Measurements from ENCODE around the gene DBNDD1. TPM values are rescaled to one million over a fixed set of nuclear protein-coding genes. Genes with fewer than 3 reads are reported as not detected.

Gene DBNDD1
- total and polyA plus RNA-seq, 4 donors, result 1.1 to 3.5 (median 3.1) TPM

GRCh38 chr16:90031186-90031930 lies 12.1 kb upstream of the DBNDD1 start:
- DNase-seq (no peak), ATAC-seq (ENCODE audit: low FRiP score) (no peak)
- Histone ChIP-seq H3K4me3 (ENCODE audit: low read length in 2 of 2) (no peak overlapping the region), H3K27me3 (ENCODE audit: control insufficient read depth in 1 of 2, insufficient read depth in 2 of 2, low read length in 1 of 2) (no peaks in the 10 kb centered on the region), H3K36me3 (ENCODE audit: control insufficient read depth in 1 of 2, insufficient read depth in 2 of 2, low read length in 1 of 2) (peaks cover 1 to 4% of the 10 kb centered on the region in 2 donors), H3K4me1 (ENCODE audit: control insufficient read depth in 1 of 2, insufficient read depth in 2 of 2, low read length in 2 of 2) (no peaks in the 10 kb centered on the region), H3K9me3 (ENCODE audit: control insufficient read depth, low read length) (no peaks in the 10 kb centered on the region), H3K27ac (ENCODE audit: low read depth in 1 of 2, low read length in 2 of 2) (no peak overlapping the region)
- intact Hi-C loops (cut with DNase I), result no loop called here
- 90 to 96% methylated on average over 19 of the region's 19 CpGs for WGBS, 2 donors

GRCh38 chr16:90028985-90029384 lies 9.7 kb upstream of the DBNDD1 start:
- Histone ChIP-seq H3K27me3 (ENCODE audit: control insufficient read depth in 1 of 2, insufficient read depth in 2 of 2, low read length in 1 of 2) (no peaks in the 10 kb centered on the region), H3K36me3 (ENCODE audit: control insufficient read depth in 1 of 2, insufficient read depth in 2 of 2, low read length in 1 of 2) (no peaks in the 10 kb centered on the region), H3K9me3 (ENCODE audit: control insufficient read depth, low read length) (no peaks in the 10 kb centered on the region), H3K27ac (ENCODE audit: low read depth in 1 of 2, low read length in 2 of 2) (no peak overlapping the region), H3K4me3 (ENCODE audit: low read length in 2 of 2) (no peak overlapping the region), H3K4me1 (ENCODE audit: control insufficient read depth in 1 of 2, insufficient read depth in 2 of 2, low read length in 2 of 2) (no peaks in the 10 kb centered on the region)
- DNase-seq (no peak), ATAC-seq (ENCODE audit: low FRiP score) (no peak)
- 89 to 90% methylated on average over 12 of the region's 12 CpGs for WGBS, 2 donors
- intact Hi-C loops (cut with DNase I), result loop anchor here in 1 of 2 donors (10.0 kb wide), 1 partner anchor 104 kb away; the partner anchor contains the start of gene TUBB3

GRCh38 chr16:90027611-90028010 lies 8.4 kb upstream of the DBNDD1 start:
- Histone ChIP-seq H3K27ac (ENCODE audit: low read depth in 1 of 2, low read length in 2 of 2) (no peak overlapping the region), H3K27me3 (ENCODE audit: control insufficient read depth in 1 of 2, insufficient read depth in 2 of 2, low read length in 1 of 2) (no peaks in the 10 kb centered on the region), H3K4me3 (ENCODE audit: low read length in 2 of 2) (no peak overlapping the region), H3K4me1 (ENCODE audit: control insufficient read depth in 1 of 2, insufficient read depth in 2 of 2, low read length in 2 of 2) (no peaks in the 10 kb centered on the region), H3K36me3 (ENCODE audit: control insufficient read depth in 1 of 2, insufficient read depth in 2 of 2, low read length in 1 of 2) (no peaks in the 10 kb centered on the region), H3K9me3 (ENCODE audit: control insufficient read depth, low read length) (no peaks in the 10 kb centered on the region)
- intact Hi-C loops (cut with DNase I), result loop anchor here in 1 of 2 donors (10.0 kb wide), 1 partner anchor 103 kb away; the partner anchor contains the start of gene TUBB3
- DNase-seq, result no peak
- WGBS, 2 donors, result 93 to 96% methylated on average over 17 of the region's 17 CpGs
- ATAC-seq (ENCODE audit: low FRiP score), result no peak

GRCh38 chr16:90026135-90026534 lies 6.9 kb upstream of the DBNDD1 start:
- DNase-seq (no peak), ATAC-seq (ENCODE audit: low FRiP score) (no peak)
- Histone ChIP-seq H3K36me3 (ENCODE audit: control insufficient read depth in 1 of 2, insufficient read depth in 2 of 2, low read length in 1 of 2) (no peaks in the 10 kb centered on the region), H3K4me3 (ENCODE audit: low read length in 2 of 2) (no peak overlapping the region), H3K4me1 (ENCODE audit: control insufficient read depth in 1 of 2, insufficient read depth in 2 of 2, low read length in 2 of 2) (no peaks in the 10 kb centered on the region), H3K27ac (ENCODE audit: low read depth in 1 of 2, low read length in 2 of 2) (no peak overlapping the region), H3K27me3 (ENCODE audit: control insufficient read depth in 1 of 2, insufficient read depth in 2 of 2, low read length in 1 of 2) (no peaks in the 10 kb centered on the region), H3K9me3 (ENCODE audit: control insufficient read depth, low read length) (no peaks in the 10 kb centered on the region)
- WGBS, 2 donors, result 75 to 81% methylated on average over 8 of the region's 8 CpGs
- intact Hi-C loops (cut with DNase I), result loop anchor here in 1 of 2 donors (10.0 kb wide), 1 partner anchor 101 kb away; the partner anchor contains the start of gene TUBB3

GRCh38 chr16:90023078-90023447 lies 3.8 kb upstream of the DBNDD1 start:
- Histone ChIP-seq H3K36me3 (ENCODE audit: control insufficient read depth in 1 of 2, insufficient read depth in 2 of 2, low read length in 1 of 2) (no peaks in the 10 kb centered on the region), H3K4me3 (ENCODE audit: low read length in 2 of 2) (peak overlapping the region; percentile 60 to 91), H3K27me3 (ENCODE audit: control insufficient read depth in 1 of 2, insufficient read depth in 2 of 2, low read length in 1 of 2) (no peaks in the 10 kb centered on the region), H3K4me1 (ENCODE audit: control insufficient read depth in 1 of 2, insufficient read depth in 2 of 2, low read length in 2 of 2) (no peaks in the 10 kb centered on the region), H3K27ac (ENCODE audit: low read depth in 1 of 2, low read length in 2 of 2) (peak overlapping the region in 1 of 2 donors; percentile 20), H3K9me3 (ENCODE audit: control insufficient read depth, low read length) (no peaks in the 10 kb centered on the region)
- ATAC-seq (ENCODE audit: low FRiP score) (peak; percentile 42), DNase-seq (no peak)
- WGBS, 2 donors, result 31 to 33% methylated on average over 7 of the region's 7 CpGs
- intact Hi-C loops (cut with DNase I), result loop anchor here in 1 of 2 donors (10.0 kb wide), 1 partner anchor 98 kb away; the partner anchor contains the start of gene TUBB3

- ATAC-seq (ENCODE audit: low FRiP score), result peak; percentile 96
- WGBS, 2 donors, result 4 to 5% methylated on average over 54 to 57 of the region's 57 CpGs
- intact Hi-C loops (cut with DNase I), result loop anchor here in 1 of 2 donors (10.0 kb wide), 1 partner anchor 98 kb away; the partner anchor contains the start of gene TUBB3
- H3K4me1 ChIP-seq (ENCODE audit: control insufficient read depth in 1 of 2, insufficient read depth in 2 of 2, low read length in 2 of 2), result no peaks in the 10 kb centered on the region
- no peaks in the 10 kb centered on the region for H3K27me3 ChIP-seq (ENCODE audit: control insufficient read depth in 1 of 2, insufficient read depth in 2 of 2, low read length in 1 of 2)
- peak; percentile 95 to 98 for DNase-seq
- no peaks in the 10 kb centered on the region for H3K36me3 ChIP-seq (ENCODE audit: control insufficient read depth in 1 of 2, insufficient read depth in 2 of 2, low read length in 1 of 2)
- peak overlapping the region in 1 of 2 donors; percentile 20 for H3K27ac ChIP-seq (ENCODE audit: low read depth in 1 of 2, low read length in 2 of 2)
- no peaks in the 10 kb centered on the region for H3K9me3 ChIP-seq (ENCODE audit: control insufficient read depth, low read length)
- peak overlapping the region; percentile 60 to 91 for H3K4me3 ChIP-seq (ENCODE audit: low read length in 2 of 2)
Measured at GRCh38 chr16:90022209-90023077, 3.2 kb upstream of the DBNDD1 start.

- DNase-seq (no peak), ATAC-seq (ENCODE audit: low FRiP score) (no peak)
- no peak overlapping the region for H3K27ac ChIP-seq (ENCODE audit: low read depth in 1 of 2, low read length in 2 of 2)
- no peaks in the 10 kb centered on the region for H3K36me3 ChIP-seq (ENCODE audit: control insufficient read depth in 1 of 2, insufficient read depth in 2 of 2, low read length in 1 of 2)
- intact Hi-C loops (cut with DNase I), result loop anchor here in 1 of 2 donors (10.0 kb wide), 1 partner anchor 96 kb away; the partner anchor contains the start of gene TUBB3
- no peaks in the 10 kb centered on the region for H3K9me3 ChIP-seq (ENCODE audit: control insufficient read depth, low read length)
- H3K4me1 ChIP-seq (ENCODE audit: control insufficient read depth in 1 of 2, insufficient read depth in 2 of 2, low read length in 2 of 2), result no peaks in the 10 kb centered on the region
- no peaks in the 10 kb centered on the region for H3K27me3 ChIP-seq (ENCODE audit: control insufficient read depth in 1 of 2, insufficient read depth in 2 of 2, low read length in 1 of 2)
- 11 to 15% methylated on average over 2 of the region's 2 CpGs for WGBS, 2 donors
- no peak overlapping the region for H3K4me3 ChIP-seq (ENCODE audit: low read length in 2 of 2)
Measured at GRCh38 chr16:90020838-90021382, 1.7 kb upstream of the DBNDD1 start.

GRCh38 chr16:90020260-90020837 lies 1.1 kb upstream of the DBNDD1 start:
- DNase-seq (no peak), ATAC-seq (ENCODE audit: low FRiP score) (no peak)
- 45 to 48% methylated on average over 9 of the region's 9 CpGs for WGBS, 2 donors
- Histone ChIP-seq H3K4me3 (ENCODE audit: low read length in 2 of 2) (no peak overlapping the region), H3K27me3 (ENCODE audit: control insufficient read depth in 1 of 2, insufficient read depth in 2 of 2, low read length in 1 of 2) (no peaks in the 10 kb centered on the region), H3K27ac (ENCODE audit: low read depth in 1 of 2, low read length in 2 of 2) (no peak overlapping the region), H3K4me1 (ENCODE audit: control insufficient read depth in 1 of 2, insufficient read depth in 2 of 2, low read length in 2 of 2) (no peaks in the 10 kb centered on the region), H3K36me3 (ENCODE audit: control insufficient read depth in 1 of 2, insufficient read depth in 2 of 2, low read length in 1 of 2) (no peaks in the 10 kb centered on the region), H3K9me3 (ENCODE audit: control insufficient read depth, low read length) (no peaks in the 10 kb centered on the region)
- intact Hi-C loops (cut with DNase I), result loop anchor here in 1 of 2 donors (10.0 kb wide), 1 partner anchor 96 kb away; the partner anchor contains the start of gene TUBB3

Measured in aorta (tissue), 5 donors.